Pericardium fibroblast (primary cell): Measurements from ENCODE around the gene MYL3. TPM values are rescaled to one million over a fixed set of nuclear protein-coding genes. Genes with fewer than 3 reads are reported as not detected.

Source experiments
- total RNA-seq: library from RNA; depleted of rRNA; stranded (reverse); fragments of >200 nt; gene quantifications from 2 replicates; pipeline ENCODE4 v1.2.3, GENCODE V29; 2015

The MYL3 gene
- total RNA-seq: 0.12 and 2.4 TPM in 2 replicates

GRCh38 chr3:46863261-46863782 lies at the start of gene MYL3:
Gene MYL3, minus strand, starts transcription at chr3:46863444. Its CDS starts 54 bp downstream, at chr3:46863390.

DNA sequence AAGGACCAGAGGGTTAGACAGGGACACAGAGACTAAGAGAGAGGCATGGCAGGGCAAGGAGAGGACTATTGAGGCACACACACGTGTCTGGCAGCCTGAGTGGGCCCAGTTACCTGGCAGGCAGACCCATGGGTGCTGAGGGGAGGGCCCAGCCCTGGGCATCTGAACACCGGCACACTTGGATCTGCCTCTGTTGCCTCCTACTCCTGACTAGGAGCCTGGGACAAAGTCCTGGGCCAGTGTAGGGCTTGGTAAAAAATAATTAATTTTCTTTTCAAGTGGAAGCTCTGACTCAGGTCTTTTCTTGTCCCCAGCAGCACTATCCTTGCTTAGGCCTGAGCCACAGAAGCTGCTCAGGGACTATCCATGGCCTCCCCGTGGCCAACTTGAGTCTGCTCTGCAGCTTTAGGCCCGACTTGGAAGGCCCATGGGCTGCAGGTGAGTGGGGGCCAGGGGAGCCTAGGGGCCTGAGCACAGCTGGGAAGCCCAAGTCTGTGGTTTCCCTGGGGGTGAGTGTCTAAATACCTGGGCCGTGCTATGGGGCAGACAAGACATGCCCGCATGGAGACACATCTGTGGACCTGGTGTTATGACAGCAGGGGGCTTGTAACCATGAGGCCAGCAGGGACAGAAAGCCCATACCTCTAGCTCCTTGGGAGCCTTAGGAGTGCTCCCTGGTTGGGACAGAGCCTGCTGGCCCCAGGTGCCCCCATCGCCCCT lies 14.3 kb upstream of the MYL3 start, which contains the start of gene PTH1R:
TSS of gene PTH1R (plus strand) at position 316 of the 720 bp plus-strand sequence. CDS start 5,839 bp downstream, outside the sequence.

Other genes with a start within 250 kb of the MYL3 start
- 0.35 and 1.4 TPM in 2 replicates for gene ALS2CL, start 169.8 kb downstream of the MYL3 start, total RNA-seq
- not detected in 2 replicates for gene TMIE, start 162.1 kb downstream of the MYL3 start, total RNA-seq
- not detected in 2 replicates for gene PRSS50, start 145.6 kb downstream of the MYL3 start, total RNA-seq
- 11.8 and 13.4 TPM in 2 replicates for gene PTH1R, start 14.3 kb upstream of the MYL3 start, total RNA-seq
- gene CCDC12, start 113.3 kb upstream of the MYL3 start, total RNA-seq: 13.9 and 23.2 TPM in 2 replicates
- gene NBEAL2, start 116.2 kb upstream of the MYL3 start, total RNA-seq: 4.0 and 5.6 TPM in 2 replicates